ENCODE data around the gene EHMT1. TPM values are rescaled to one million over a fixed set of nuclear protein-coding genes. Genes with fewer than 3 reads are reported as not detected.

EHMT1 gene
- total RNA-seq, 4 donors from 2014 or later: 38.6 to 77.8 (median 54.3) TPM

DNA sequence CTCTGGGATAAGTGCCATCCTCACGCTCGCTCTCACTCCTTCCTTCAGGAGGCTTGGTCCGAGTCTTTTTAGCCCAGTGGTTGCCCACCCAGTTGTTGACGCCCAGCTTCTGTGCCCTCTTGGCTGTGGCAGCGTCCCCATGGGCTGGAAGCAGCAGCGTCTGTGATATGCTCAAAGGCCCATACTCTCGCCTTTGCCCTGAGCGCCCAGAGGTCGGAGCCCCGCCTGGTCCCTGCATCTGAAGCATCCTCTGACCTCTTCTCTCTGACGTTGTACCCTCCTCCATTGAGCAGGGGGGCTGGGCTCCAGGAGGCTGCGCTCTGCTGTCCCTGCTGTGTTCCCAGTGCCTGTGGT is 180.8 kb downstream of the EHMT1 start:
- intact Hi-C loops (cut with DNase I; ENCODE audit: low total_unique reads): no loop called here
- peaks cover 2 to 77% of the 10 kb centered on the region in 2 donors for H3K36me3 ChIP-seq
- TF ChIP-seq POLR2A (IDR thresholded peaks at IDR 0.05): no peak
- TF ChIP-seq CTCF (IDR thresholded peaks at IDR 0.05 in 4 of 5, conservative IDR thresholded peaks at IDR 0.05 in 1 of 5): no peak
- no peak overlapping the region for H3K27ac ChIP-seq
- H3K9me3 ChIP-seq: no peaks in the 10 kb centered on the region
- H3K4me3 ChIP-seq: no peak overlapping the region
- H3K4me1 ChIP-seq: no peaks in the 10 kb centered on the region
- DNase-seq (no peak), ATAC-seq (no peak)
- in situ Hi-C loops (cut with MboI; ENCODE audit: low sequenced_read_pairs in 4 of 4): no loop called here
- H3K27me3 ChIP-seq: no peaks in the 10 kb centered on the region

- Histone ChIP-seq H3K36me3 (peaks cover 2 to 69% of the 10 kb centered on the region in 2 donors), H3K27ac (no peak overlapping the region), H3K27me3 (no peaks in the 10 kb centered on the region), H3K4me3 (no peak overlapping the region), H3K9me3 (no peaks in the 10 kb centered on the region), H3K4me1 (no peaks in the 10 kb centered on the region)
- DNase-seq: no peak
- no peak for ATAC-seq
- in situ Hi-C loops (cut with MboI; ENCODE audit: low sequenced_read_pairs in 4 of 4): no loop called here
- TF ChIP-seq POLR2A (IDR thresholded peaks at IDR 0.05) (no peak), CTCF (IDR thresholded peaks at IDR 0.05 in 4 of 5, conservative IDR thresholded peaks at IDR 0.05 in 1 of 5) (no peak)
- intact Hi-C loops (cut with DNase I; ENCODE audit: low total_unique reads): no loop called here
Measured at GRCh38 chr9:137800196-137801022, 181.6 kb downstream of the EHMT1 start.

DNA sequence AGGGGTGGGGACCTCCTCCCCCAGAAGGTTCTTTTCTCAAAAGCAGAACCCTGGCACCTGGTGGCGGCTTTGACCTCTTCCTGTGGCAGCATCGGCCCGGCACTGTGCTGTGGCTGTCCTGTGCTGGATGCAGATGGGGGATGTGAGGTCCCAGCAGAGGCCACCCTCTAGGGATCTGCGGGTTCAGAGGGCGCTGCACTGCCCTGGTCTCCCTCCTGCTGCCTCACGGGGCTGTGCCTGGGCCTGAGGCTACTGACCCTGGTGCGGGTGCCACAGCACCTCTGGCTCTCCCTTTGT is 182.2 kb downstream of the EHMT1 start:
- H3K27me3 ChIP-seq: no peaks in the 10 kb centered on the region
- in situ Hi-C loops (cut with MboI; ENCODE audit: low sequenced_read_pairs in 4 of 4): no loop called here
- H3K36me3 ChIP-seq: peaks cover 0 to 64% of the 10 kb centered on the region in 2 donors
- H3K27ac ChIP-seq: no peak overlapping the region
- DNase-seq (no peak), ATAC-seq (no peak)
- no peaks in the 10 kb centered on the region for H3K4me1 ChIP-seq
- no peak overlapping the region for H3K4me3 ChIP-seq
- intact Hi-C loops (cut with DNase I; ENCODE audit: low total_unique reads): no loop called here
- TF ChIP-seq POLR2A (IDR thresholded peaks at IDR 0.05) (no peak), CTCF (IDR thresholded peaks at IDR 0.05 in 4 of 5, conservative IDR thresholded peaks at IDR 0.05 in 1 of 5) (no peak)
- H3K9me3 ChIP-seq: no peaks in the 10 kb centered on the region

GRCh38 chr9:137802021-137802420 is 183.2 kb downstream of the EHMT1 start:
- H3K27ac ChIP-seq: no peak overlapping the region
- H3K27me3 ChIP-seq: no peaks in the 10 kb centered on the region
- no peak for DNase-seq
- intact Hi-C loops (cut with DNase I; ENCODE audit: low total_unique reads) (no loop called here), in situ Hi-C loops (cut with MboI; ENCODE audit: low sequenced_read_pairs in 4 of 4) (no loop called here)
- no peaks in the 10 kb centered on the region for H3K9me3 ChIP-seq
- ATAC-seq: no peak
- H3K4me1 ChIP-seq: no peaks in the 10 kb centered on the region
- TF ChIP-seq POLR2A (IDR thresholded peaks at IDR 0.05) (no peak), CTCF (IDR thresholded peaks at IDR 0.05 in 4 of 5, conservative IDR thresholded peaks at IDR 0.05 in 1 of 5) (no peak)
- peaks cover 0 to 60% of the 10 kb centered on the region in 2 donors for H3K36me3 ChIP-seq
- H3K4me3 ChIP-seq: no peak overlapping the region
